IPS DF 19.7 (cell line): ENCODE results near the gene FTMT.
"Not testable (repeated sequence)": the region's sequence is repeated elsewhere in the genome, so short reads cannot be mapped to it uniquely, and the experiment has no call there.

ENCODE experiments used
- DNase-seq: peaks from one replicate; pipeline ENCODE4 v3.0.0-alpha.2; 2013; ENCODE audit warnings: low read depth, low spot score

Gene FTMT

GRCh38 chr5:121851643-121852574 lies at the start of gene FTMT:
TSS of gene FTMT (plus strand) at chr5:121851882. CDS start at chr5:121851964, 82 bp downstream.
- no peak for DNase-seq

- DNase-seq = not testable (repeated sequence)
Measured at GRCh38 chr5:121805251-121805650, 46.4 kb upstream of the FTMT start.

GRCh38 chr5:121805911-121806310 lies 45.8 kb upstream of the FTMT start:
- no peak for DNase-seq

- DNase-seq = no peak
Measured at GRCh38 chr5:121816164-121816563, 35.5 kb upstream of the FTMT start.

GRCh38 chr5:121819682-121820261 lies 31.9 kb upstream of the FTMT start:
- DNase-seq = no peak

- no peak for DNase-seq
Measured at GRCh38 chr5:121833617-121834016, 18.1 kb upstream of the FTMT start.

- no peak for DNase-seq
Measured at GRCh38 chr5:121834021-121834420, 17.7 kb upstream of the FTMT start.

GRCh38 chr5:121841892-121842291 lies 9.8 kb upstream of the FTMT start:
- no peak for DNase-seq

- no peak for DNase-seq
Measured at GRCh38 chr5:121850272-121850671, 1.4 kb upstream of the FTMT start.

GRCh38 chr5:121853850-121854249 lies 2.2 kb downstream of the FTMT start:
- DNase-seq = no peak

- no peak for DNase-seq
Measured at GRCh38 chr5:121862801-121863200, 11.1 kb downstream of the FTMT start.

GRCh38 chr5:121863753-121864285 lies 12.1 kb downstream of the FTMT start:
- DNase-seq = no peak

- no peak for DNase-seq
Measured at GRCh38 chr5:121867403-121867802, 15.7 kb downstream of the FTMT start.

GRCh38 chr5:121870489-121870888 lies 18.8 kb downstream of the FTMT start:
- DNase-seq = no peak

GRCh38 chr5:121872856-121873255 lies 21.2 kb downstream of the FTMT start:
- no peak for DNase-seq

GRCh38 chr5:121873409-121873808 lies 21.7 kb downstream of the FTMT start:
- no peak for DNase-seq

GRCh38 chr5:121885630-121886029 lies 33.9 kb downstream of the FTMT start:
- DNase-seq = no peak

GRCh38 chr5:121887727-121888126 lies 36.0 kb downstream of the FTMT start:
- no peak for DNase-seq

GRCh38 chr5:121890297-121890858 lies 38.7 kb downstream of the FTMT start:
- DNase-seq = no peak

- no peak for DNase-seq
Measured at GRCh38 chr5:121897341-121897740, 45.7 kb downstream of the FTMT start.

GRCh38 chr5:121899346-121899745 lies 47.7 kb downstream of the FTMT start:
- DNase-seq = no peak
